Activated CD8-positive, alpha-beta T cell treated with anti-CD3 and anti-CD28 coated beads, Interleukin-2, amount 10 ng/mL, durations not matched to agents 7 days and 5 days (primary cell): ENCODE results near the gene TMEM45A. TPM values are rescaled to one million over a fixed set of nuclear protein-coding genes. Genes with fewer than 3 reads are reported as not detected.

Experiments used
- ATAC-seq: fragments of 150-1000 bp; cut with Tn5 transposase; one replicate; pipeline ENCODE4 v1.10.0; 2021; ENCODE audit warnings: moderate library complexity
- CTCF ChIA-PET: fragments of 350-600 bp; sonication (Branson Sonifier 250); formaldehyde crosslinking; loops from one replicate; lab custom pipeline; 2021; ENCODE audit warnings: antibody characterized with exemption; lab: Charles Lee
- POLR2A ChIA-PET: fragments of 350-600 bp; sonication (Branson Sonifier 250); formaldehyde crosslinking; loops from one replicate; lab custom pipeline; 2021; ENCODE audit warnings: antibody characterized with exemption; lab: Charles Lee
- DNase-seq: peaks from one replicate; pipeline ENCODE4 v3.0.0-alpha.2; 2020
- H3K27ac Mint-ChIP-seq: one replicate; pipeline ENCODE4 v1.8.0; 2021; ENCODE audit warnings: mild to moderate bottlenecking, mixed read lengths
- H3K27me3 Mint-ChIP-seq: one replicate; pipeline ENCODE4 v1.8.0; 2021; ENCODE audit warnings: low read depth, mixed read lengths
- H3K36me3 Mint-ChIP-seq: one replicate; pipeline ENCODE4 v1.8.0; 2021; ENCODE audit warnings: low read depth, mixed read lengths
- H3K4me1 Mint-ChIP-seq: one replicate; pipeline ENCODE4 v1.8.0; 2021; ENCODE audit warnings: low read depth, mixed read lengths
- H3K4me3 Mint-ChIP-seq: one replicate; pipeline ENCODE4 v1.8.0; 2021; ENCODE audit warnings: mild to moderate bottlenecking, mixed read lengths
- H3K9me3 Mint-ChIP-seq: one replicate; pipeline ENCODE4 v1.8.0; 2022; ENCODE audit warnings: mixed read lengths; ENCODE audit not compliant: insufficient read depth
- total RNA-seq, 2 experiments: library from RNA; stranded (reverse); gene quantifications; one replicate each; pipeline ENCODE4 v1.2.3, GENCODE V29; 2021

The TMEM45A gene
- total RNA-seq, 2 experiments from 2014 or later, result 0.29 to 0.42 TPM

GRCh38 chr3:100522125-100522524, 29.7 kb downstream of the TMEM45A start:
- ChIA-PET POLR2A (no interaction called here), CTCF (no interaction called here)
- ATAC-seq (no peak), DNase-seq (no peak)
- Mint-ChIP-seq H3K27ac (no peak overlapping the region), H3K4me1 (no peaks in the 10 kb centered on the region), H3K36me3 (no peaks in the 10 kb centered on the region), H3K9me3 (no peaks in the 10 kb centered on the region), H3K4me3 (no peak overlapping the region), H3K27me3 (peaks cover 5% of the 10 kb centered on the region)

DNA sequence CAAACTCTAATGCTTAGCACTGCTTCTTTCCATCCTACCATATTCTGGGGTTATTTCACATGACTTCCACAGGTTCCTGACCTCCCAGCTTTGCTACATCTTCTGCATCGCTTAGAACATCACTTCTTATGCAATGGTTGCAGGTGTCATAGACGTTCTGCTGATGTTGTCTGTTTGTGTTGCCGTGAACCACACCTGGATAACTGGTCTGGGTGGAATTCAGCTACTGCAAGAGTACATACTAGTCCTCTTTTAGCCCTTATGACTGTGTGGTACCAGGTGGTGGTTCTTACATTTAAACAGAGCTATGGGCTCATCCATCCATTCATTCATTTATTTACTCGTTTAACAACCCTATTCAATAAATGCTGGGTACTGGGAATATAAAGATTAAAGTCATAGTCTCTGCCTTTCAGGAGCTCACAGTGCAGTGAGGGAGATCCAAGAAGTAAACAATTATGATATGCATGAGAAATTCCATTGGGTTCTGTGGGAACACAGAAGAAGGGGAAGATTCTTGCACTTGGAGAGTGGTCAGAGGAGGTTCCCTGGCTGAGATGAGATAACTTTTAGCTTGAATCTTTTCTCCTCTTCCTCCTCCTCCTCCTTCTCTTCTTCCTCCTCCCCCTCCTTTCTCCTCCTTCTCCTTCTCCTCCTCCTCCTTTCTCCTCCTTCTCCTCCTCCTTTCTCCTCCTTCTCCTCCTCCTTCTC, 30.8 kb downstream of the TMEM45A start:
- Mint-ChIP-seq H3K36me3 (no peaks in the 10 kb centered on the region), H3K27ac (no peak overlapping the region), H3K4me1 (no peaks in the 10 kb centered on the region), H3K4me3 (no peak overlapping the region), H3K9me3 (no peaks in the 10 kb centered on the region), H3K27me3 (peaks cover 9% of the 10 kb centered on the region)
- CTCF ChIA-PET, result no interaction called here
- ATAC-seq (no peak), DNase-seq (no peak)
- POLR2A ChIA-PET, result no interaction called here

DNA sequence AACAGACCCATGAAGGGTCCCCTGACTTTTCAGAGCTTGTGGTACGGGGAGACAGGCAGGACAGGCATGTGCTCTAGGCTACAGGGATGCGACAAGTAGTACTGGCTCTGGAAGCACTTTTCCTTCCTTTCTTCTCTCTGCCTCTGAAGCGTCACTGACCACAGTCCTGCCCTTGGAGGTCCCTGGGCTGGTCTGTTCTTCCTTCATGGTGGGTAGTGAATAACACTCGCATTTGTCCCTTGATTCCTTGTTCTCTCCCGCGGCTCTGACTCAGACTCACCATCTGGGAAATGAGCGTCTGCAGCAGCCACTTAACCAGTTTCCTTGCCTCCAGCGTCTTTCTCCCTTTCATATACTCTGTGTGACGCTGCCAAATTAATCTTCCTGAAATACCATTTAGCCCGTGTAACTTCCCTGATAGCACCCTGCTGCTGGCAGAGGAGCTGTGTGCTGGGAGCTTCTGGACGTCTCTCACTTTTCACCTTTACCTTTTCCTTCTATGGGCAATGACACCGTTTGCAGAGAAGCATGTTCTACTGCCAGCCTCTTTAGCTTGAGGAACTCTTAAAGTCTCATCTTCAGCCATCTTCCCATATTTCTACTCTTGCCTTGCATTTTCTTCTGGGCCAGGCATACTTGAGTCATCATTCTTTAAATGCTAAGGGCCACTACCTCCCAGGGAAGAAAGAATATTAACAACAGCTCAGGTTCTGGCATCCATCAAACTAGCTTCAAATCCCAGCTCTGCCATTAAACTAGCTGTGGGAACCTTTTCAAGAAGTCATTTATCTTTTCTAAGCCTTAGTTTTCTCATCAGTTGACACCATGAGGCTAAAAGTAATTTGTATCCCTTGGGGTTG, 33.6 kb downstream of the TMEM45A start:
- CTCF ChIA-PET, result interaction anchor here (1.1 to 1.5 kb wide), 2 partner anchors 21 to 37 kb away, joined by 3 to 4 read pairs; no protein-coding TSS in a partner anchor

GRCh38 chr3:100526613-100527346, 34.4 kb downstream of the TMEM45A start:
- H3K27ac Mint-ChIP-seq, result no peak overlapping the region
- H3K4me3 Mint-ChIP-seq, result no peak overlapping the region
- no peaks in the 10 kb centered on the region for H3K9me3 Mint-ChIP-seq
- peaks cover 11% of the 10 kb centered on the region for H3K27me3 Mint-ChIP-seq
- no peaks in the 10 kb centered on the region for H3K4me1 Mint-ChIP-seq
- POLR2A ChIA-PET, result no interaction called here
- no peak for ATAC-seq
- no peaks in the 10 kb centered on the region for H3K36me3 Mint-ChIP-seq
- CTCF ChIA-PET, result interaction anchor here (1.5 kb wide), 1 partner anchor 38 kb away, joined by 3 read pairs; no protein-coding TSS in a partner anchor
- no peak for DNase-seq

More for the DNA sequence above, 33.6 kb downstream of the TMEM45A start:
- Mint-ChIP-seq H3K36me3 (no peaks in the 10 kb centered on the region), H3K4me3 (no peak overlapping the region), H3K9me3 (no peaks in the 10 kb centered on the region), H3K27ac (no peak overlapping the region), H3K4me1 (no peaks in the 10 kb centered on the region), H3K27me3 (peaks cover 11% of the 10 kb centered on the region)
- no peak for ATAC-seq
- POLR2A ChIA-PET, result no interaction called here
- no peak for DNase-seq

DNA sequence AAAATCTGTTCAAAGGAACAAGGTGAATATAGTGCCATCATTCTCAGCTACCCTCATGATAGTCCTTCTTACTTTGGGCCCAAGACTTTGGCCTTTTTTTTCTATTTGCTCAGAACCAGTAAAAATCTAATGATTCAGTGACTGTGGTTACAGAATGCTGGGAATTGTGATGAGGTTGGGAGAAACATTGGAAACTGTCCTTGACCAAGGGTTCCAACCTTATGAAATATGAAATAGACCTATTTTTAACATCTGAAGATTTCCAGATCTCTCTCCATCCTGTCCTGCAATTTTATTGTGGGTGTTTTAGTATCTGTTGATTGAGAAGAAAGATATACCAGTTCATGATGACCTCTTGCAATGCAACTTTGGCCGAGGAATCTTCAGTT, 34.9 kb downstream of the TMEM45A start:
- ChIA-PET CTCF (no interaction called here), POLR2A (no interaction called here)
- DNase-seq (no peak), ATAC-seq (no peak)
- H3K4me1 Mint-ChIP-seq, result no peaks in the 10 kb centered on the region
- no peaks in the 10 kb centered on the region for H3K36me3 Mint-ChIP-seq
- no peaks in the 10 kb centered on the region for H3K9me3 Mint-ChIP-seq
- H3K27ac Mint-ChIP-seq, result no peak overlapping the region
- H3K27me3 Mint-ChIP-seq, result peaks cover 11% of the 10 kb centered on the region
- no peak overlapping the region for H3K4me3 Mint-ChIP-seq

GRCh38 chr3:100531093-100531492, 38.7 kb downstream of the TMEM45A start:
- ChIA-PET POLR2A (no interaction called here), CTCF (no interaction called here)
- Mint-ChIP-seq H3K27me3 (peaks cover 7% of the 10 kb centered on the region), H3K9me3 (no peaks in the 10 kb centered on the region), H3K4me3 (no peak overlapping the region), H3K36me3 (no peaks in the 10 kb centered on the region), H3K27ac (no peak overlapping the region), H3K4me1 (no peaks in the 10 kb centered on the region)
- ATAC-seq (no peak), DNase-seq (no peak)

GRCh38 chr3:100532411-100532810, 40.0 kb downstream of the TMEM45A start:
- CTCF ChIA-PET, result no interaction called here
- POLR2A ChIA-PET, result no interaction called here
- H3K36me3 Mint-ChIP-seq, result no peaks in the 10 kb centered on the region
- no peak overlapping the region for H3K4me3 Mint-ChIP-seq
- H3K9me3 Mint-ChIP-seq, result no peaks in the 10 kb centered on the region
- no peak overlapping the region for H3K27ac Mint-ChIP-seq
- no peak for DNase-seq
- no peaks in the 10 kb centered on the region for H3K4me1 Mint-ChIP-seq
- ATAC-seq, result no peak
- peaks cover 5% of the 10 kb centered on the region for H3K27me3 Mint-ChIP-seq

- Mint-ChIP-seq H3K36me3 (no peaks in the 10 kb centered on the region), H3K9me3 (no peaks in the 10 kb centered on the region), H3K4me3 (no peak overlapping the region), H3K27me3 (peaks cover 2% of the 10 kb centered on the region), H3K4me1 (no peaks in the 10 kb centered on the region), H3K27ac (no peak overlapping the region)
- no peak for DNase-seq
- ChIA-PET POLR2A (no interaction called here), CTCF (no interaction called here)
- no peak for ATAC-seq
Measured at GRCh38 chr3:100533176-100533575, 40.8 kb downstream of the TMEM45A start.

GRCh38 chr3:100535610-100535943, 43.2 kb downstream of the TMEM45A start:
- Mint-ChIP-seq H3K36me3 (no peaks in the 10 kb centered on the region), H3K27ac (no peak overlapping the region), H3K4me3 (no peak overlapping the region), H3K4me1 (no peaks in the 10 kb centered on the region), H3K9me3 (no peaks in the 10 kb centered on the region), H3K27me3 (peaks cover 3% of the 10 kb centered on the region)
- ChIA-PET CTCF (no interaction called here), POLR2A (no interaction called here)
- no peak for DNase-seq
- no peak for ATAC-seq

DNA sequence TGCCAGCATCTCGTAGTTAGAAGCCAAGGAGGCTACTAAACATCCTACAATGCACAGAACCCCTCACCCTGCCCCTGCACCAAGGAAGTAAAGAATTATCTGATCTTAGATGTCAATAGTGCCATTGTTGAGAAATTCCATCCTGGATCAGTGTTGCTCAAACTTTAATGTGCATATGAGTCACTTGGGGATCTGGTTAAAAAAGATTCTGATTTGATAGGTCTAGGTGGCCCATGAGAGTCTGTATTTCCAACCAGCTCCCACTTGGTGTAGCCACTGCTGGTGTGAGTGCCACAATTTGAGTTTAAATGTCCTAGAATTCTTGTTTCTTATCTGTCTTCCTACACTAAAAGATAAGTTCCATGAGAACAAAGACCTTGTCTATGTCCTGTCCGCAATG, 43.7 kb downstream of the TMEM45A start:
- no peak for ATAC-seq
- no peak for DNase-seq
- ChIA-PET CTCF (no interaction called here), POLR2A (no interaction called here)
- no peak overlapping the region for H3K27ac Mint-ChIP-seq
- no peaks in the 10 kb centered on the region for H3K9me3 Mint-ChIP-seq
- no peaks in the 10 kb centered on the region for H3K36me3 Mint-ChIP-seq
- no peak overlapping the region for H3K4me3 Mint-ChIP-seq
- no peaks in the 10 kb centered on the region for H3K4me1 Mint-ChIP-seq
- H3K27me3 Mint-ChIP-seq, result peaks cover 3% of the 10 kb centered on the region

- Mint-ChIP-seq H3K4me1 (no peaks in the 10 kb centered on the region), H3K4me3 (no peak overlapping the region), H3K9me3 (no peaks in the 10 kb centered on the region), H3K27me3 (peaks cover 3% of the 10 kb centered on the region), H3K36me3 (no peaks in the 10 kb centered on the region), H3K27ac (no peak overlapping the region)
- ATAC-seq, result no peak
- CTCF ChIA-PET, result no interaction called here
- POLR2A ChIA-PET, result no interaction called here
- no peak for DNase-seq
Measured at GRCh38 chr3:100537646-100538338, 45.4 kb downstream of the TMEM45A start.
